K562 (cell line): Measurements from ENCODE around the gene SNCB. TPM values are rescaled to one million over a fixed set of nuclear protein-coding genes. Genes with fewer than 3 reads are reported as not detected.

Experiments used
- ATAC-seq: fragments of 200-7000 bp; cut with Tn5 transposase; 3 replicates; pipeline ENCODE4 v1.9.1; 2020; ENCODE audit warnings: moderate library complexity
- BruUV-seq: library from RNA; stranded (reverse); fragments of 400-500 nt; replicated peaks from 2 replicates; lab custom pipeline; 2021; lab: Mats Ljungman, UMichigan
- CTCF ChIA-PET: fragments of 300-600 bp; formaldehyde crosslinking; extraction: SDS; loops from one replicate; lab custom pipeline; 2021; ENCODE audit warnings: low intra/inter-chr PET ratio; lab: Yijun Ruan, JAX
- POLR2A ChIA-PET: fragments of 300-600, 350-650 bp; sonication (Branson Sonifier 250); formaldehyde crosslinking; extraction: SDS; loops from one replicate; lab custom pipeline; 2021; ENCODE audit warnings: antibody characterized with exemption, inconsistent platforms; lab: Yijun Ruan, JAX
- DNase-seq, 4 experiments: peaks; one replicate each; pipeline versions ENCODE4 v3.0.0 to v3.0.0-alpha.2; 2011 to 2018; ENCODE audit warnings: low spot score in 3 of 4, mixed read lengths in 3 of 4; ENCODE audit errors: extremely low read depth in 1 of 4
- FAIRE-seq: peaks from 2 replicates; lab custom pipeline; 2011; peaks lifted over from hg19 to GRCh38; lab: Jason Lieb, UNC
- H2AFZ ChIP-seq: 2 replicates; pipeline ENCODE4 v1.6.0; 2011; ENCODE audit warnings: low read depth, low read length, control low read depth, inconsistent platforms
- H3K27ac ChIP-seq: fragments of 200-600 bp; 3 replicates; pipeline ENCODE4 v1.8.0; 2011; ENCODE audit warnings: low read depth, mild to moderate bottlenecking, control low read depth, inconsistent platforms, low read length, moderate library complexity, mixed read lengths; ENCODE audit errors: extremely low read depth
- H3K27me3 ChIP-seq, 2 experiments: fragments of 300-600 bp in 1 of 2; 2 replicates in 1 of 2; 3 replicates in 1 of 2; pipeline versions ENCODE4 v1.6.0 to v1.8.0; 2011; ENCODE audit warnings: inconsistent platforms in 2 of 2, low read length in 2 of 2, mild to moderate bottlenecking in 1 of 2, mixed read lengths in 1 of 2, moderate library complexity in 1 of 2; ENCODE audit not compliant: control insufficient read depth in 2 of 2, insufficient read depth in 2 of 2
- H3K36me3 ChIP-seq: fragments of 300-600 bp; 3 replicates; pipeline ENCODE4 v1.8.0; 2011; ENCODE audit warnings: mild to moderate bottlenecking, low read length, inconsistent platforms; ENCODE audit not compliant: control insufficient read depth, insufficient read depth
- H3K4me1 ChIP-seq, 2 experiments: fragments of 200-600 bp in 1 of 2; replicated peaks in 1 of 2; 2 replicates in 1 of 2; 3 replicates in 1 of 2; pipeline versions ENCODE4 v1.5.1 to v1.8.0; 2011; ENCODE audit warnings: inconsistent platforms in 2 of 2, low read length in 2 of 2, mild to moderate bottlenecking in 1 of 2, mixed read lengths in 1 of 2, moderate library complexity in 1 of 2; ENCODE audit not compliant: control insufficient read depth in 2 of 2, insufficient read depth in 2 of 2
- H3K4me2 ChIP-seq: 2 replicates; pipeline ENCODE4 v1.6.1; 2011; ENCODE audit warnings: low read length, control low read depth, inconsistent platforms, mixed read lengths; ENCODE audit not compliant: insufficient read depth
- H3K4me3 ChIP-seq: fragments of 200-600 bp; sonication (generic), shearing (Covaris generic); 2 replicates; pipeline ENCODE4 v1.5.1; 2016; ENCODE audit warnings: control low read depth, inconsistent platforms
- H3K79me2 ChIP-seq: fragments of 200-600 bp; 3 replicates; pipeline ENCODE4 v1.8.0; 2011; ENCODE audit warnings: low read length, inconsistent platforms; ENCODE audit not compliant: control insufficient read depth, insufficient read depth
- H3K9ac ChIP-seq, 2 experiments: 2 replicates each; pipeline versions ENCODE4 v1.6.0 to v1.6.1; 2011; ENCODE audit warnings: low read depth in 2 of 2, low read length in 2 of 2, control low read depth in 1 of 2, inconsistent platforms in 1 of 2, mild to moderate bottlenecking in 1 of 2, mixed read lengths in 1 of 2; ENCODE audit not compliant: insufficient read depth in 1 of 2
- H3K9me1 ChIP-seq: one replicate; pipeline ENCODE4 v1.6.0; 2011; ENCODE audit warnings: inconsistent platforms, mild to moderate bottlenecking, low read length, moderate library complexity; ENCODE audit not compliant: control insufficient read depth, insufficient read depth
- H3K9me3 ChIP-seq: replicated peaks from 2 replicates; pipeline ENCODE4 v1.5.1; 2011; ENCODE audit warnings: low read depth, low read length, inconsistent platforms; ENCODE audit not compliant: control insufficient read depth, insufficient read depth
- H4K20me1 ChIP-seq: replicated peaks from 2 replicates; pipeline ENCODE4 v1.6.1; 2011; ENCODE audit warnings: low read length, inconsistent platforms, mixed read lengths; ENCODE audit not compliant: control insufficient read depth, insufficient read depth
- BRD4 ChIP-seq: fragments of 200-600 bp; sonication (generic); IDR thresholded peaks from 2 replicates; pipeline ENCODE4 v1.6.1; 2017; ENCODE audit warnings: inconsistent platforms
- DEAF1 ChIP-seq: fragments of 450-650 bp; formaldehyde crosslinking; IDR thresholded peaks from 2 replicates; pipeline ENCODE4 v1.4.0; 2020; ENCODE audit warnings: mild to moderate bottlenecking, moderate library complexity
- RB1 ChIP-seq: fragments of 450-650 bp; IDR thresholded peaks from 2 replicates; pipeline ENCODE4 v1.6.1; 2017; ENCODE audit warnings: low read depth, mild to moderate bottlenecking
- RBM25 ChIP-seq: fragments of 200-400 bp; formaldehyde crosslinking; IDR thresholded peaks from 2 replicates; pipeline ENCODE4 v1.6.1; 2018; ENCODE audit warnings: low read length, low read depth, moderate library complexity; ENCODE audit not compliant: severe bottlenecking
- ZNF407 ChIP-seq: fragments of 450-650 bp; IDR thresholded peaks from 2 replicates; pipeline ENCODE4 v1.6.1; 2016; ENCODE audit warnings: low read depth
- ZNF551 ChIP-seq: fragments of 250-450 bp; sonication (Bioruptor Pico); IDR thresholded peaks from 2 replicates; pipeline ENCODE4 v1.5.0; 2021; ENCODE audit warnings: mild to moderate bottlenecking, moderate library complexity
- WGBS: fragments of 100-300 bp; shearing (Covaris generic); methylation state at CpG from one replicate; pipeline ENCODE4 v1.1.6; 2016; ENCODE audit warnings: low coverage, mixed read lengths; ENCODE audit not compliant: insufficient coverage; ENCODE audit errors: missing lambda C conversion rate; 5-methylcytosine and 5-hydroxymethylcytosine counted together
- in situ Hi-C: fragments of 300-500 bp; cut with MboI; formaldehyde crosslinking; loops from 4 replicates; pipeline ENCODE4 v1.15.0; 2018; ENCODE audit warnings: inconsistent platforms, mixed read lengths
- intact Hi-C: fragments of 100-400 bp; cut with micrococcal nuclease; formaldehyde crosslinking; loops from 2 replicates; pipeline ENCODE4 v1.14.2; 2022
- polyA plus RNA-seq, 8 experiments: library from polyadenylated mRNA; depleted of rRNA in 4 of 8; stranded (reverse) in 5 of 8; unstranded in 3 of 8; fragments of >200 nt; fragmentation: Nextera tagmentation in 2 of 8; fragmentation: Illumina TruSeq in 1 of 8; extraction: Ambion mirVana in 2 of 8; extraction: Trizol in 1 of 8; gene quantifications; 2 replicates each; pipeline versions ENCODE4 v1.2.1 to v1.2.3, GENCODE V29; 2011 to 2014; ENCODE audit warnings: inconsistent platforms in 1 of 8, missing spikeins in 1 of 8
- total RNA-seq, 7 experiments: library from RNA; depleted of rRNA in 6 of 7; stranded (reverse); fragments of >200 nt in 6 of 7; fragmentation: Illumina TruSeq in 2 of 7; extraction: Trizol in 2 of 7; gene quantifications; 2 replicates each; pipeline versions ENCODE4 v1.2.1 to v1.2.3, GENCODE V29; 2011 to 2021; ENCODE audit warnings: low replicate concordance in 1 of 7
- TF ChIP-seq, protein P1 (sequence below): IDR thresholded peaks from 3 replicates; pipeline ENCODE4 v1.6.1; 2011; ENCODE audit warnings: borderline replicate concordance, mild to moderate bottlenecking, moderate library complexity; ENCODE audit not compliant: insufficient read length; ENCODE audit errors: extremely low read depth

The SNCB gene
- total and polyA plus RNA-seq, 9 of the 15 experiments (the other 6 are each of a cell fraction or from before 2014, with no cell fraction given) = not detected

DNA sequence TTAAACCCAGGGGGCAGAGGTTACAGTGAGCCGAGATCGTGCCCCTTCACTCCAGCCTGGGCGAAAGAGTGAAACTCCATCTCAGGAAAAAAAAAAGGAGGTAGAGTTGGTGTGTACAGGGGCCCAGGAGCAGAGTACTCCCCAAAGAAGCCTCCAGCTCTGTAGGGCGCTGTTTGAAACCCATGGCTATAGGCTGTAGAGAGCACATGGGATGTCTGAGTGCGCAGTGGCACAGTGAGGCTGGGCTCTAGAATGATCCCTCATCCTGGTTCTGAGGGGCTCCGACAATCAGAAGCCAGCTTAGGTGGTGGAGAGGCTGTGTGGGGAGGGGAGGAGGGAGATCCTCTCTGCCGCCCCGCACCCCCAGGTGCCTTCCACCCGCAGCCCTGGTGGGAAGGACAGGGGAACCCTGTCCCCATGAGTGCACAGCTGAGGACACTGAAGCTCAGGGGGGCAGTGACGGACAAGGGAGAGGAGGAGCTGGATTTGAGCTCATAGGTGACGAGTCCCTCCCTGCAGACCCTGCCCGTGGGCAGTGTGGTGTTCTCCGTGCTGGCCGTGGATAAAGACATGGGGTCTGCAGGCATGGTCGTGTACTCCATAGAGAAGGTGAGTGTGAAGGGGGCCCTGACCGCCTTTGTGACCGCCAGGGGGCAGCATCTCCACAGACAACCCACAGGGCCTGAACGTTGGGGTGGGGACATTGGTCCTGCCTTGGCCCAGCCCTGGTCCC lies 56.6 kb downstream of the SNCB start:
- Histone ChIP-seq H3K36me3 (no peaks in the 10 kb centered on the region), H3K4me1 (peaks cover 0 to 34% of the 10 kb centered on the region in 2 experiments; a peak in 3 of 5 replicates), H2AFZ (peak overlapping the region; percentile 60), H4K20me1 (no peaks in the 10 kb centered on the region; the same call in 1 of the 2 replicates), H3K4me3 (no peak overlapping the region), H3K79me2 (no peaks in the 10 kb centered on the region), H3K9me1 (no peaks in the 10 kb centered on the region), H3K4me2 (peak overlapping the region; percentile 14), H3K9me3 (no peaks in the 10 kb centered on the region), H3K27ac (no peak overlapping the region), H3K27me3 (peaks cover 13 to 24% of the 10 kb centered on the region in 2 experiments; a peak in 3 of 5 replicates), H3K9ac (peak overlapping the region in 1 of 2 experiments; percentile 18; a peak in 2 of 4 replicates)
- in situ Hi-C loops = no loop called here
- WGBS = 14% methylated on average over 15 of the region's 18 CpGs
- intact Hi-C loops = loop anchor here (1.0 to 10.0 kb wide), 3 partner anchors 37 to 71 kb away; partner anchors contain the start of genes GPRIN1 and TSPAN17
- CTCF ChIA-PET = interaction anchor here (0.5 to 1.6 kb wide), 4 partner anchors 45 to 248 kb away, joined by 3 to 8 read pairs (median 3); partner anchors contain the start of gene CLTB
- POLR2A ChIA-PET = interaction anchor here (0.9 kb wide), 1 partner anchor 13 kb away, joined by 3 read pairs; no protein-coding TSS in a partner anchor
- DNase-seq (peak; percentile 84 to 87 (median 86)), FAIRE-seq (peak; percentile 92), ATAC-seq (peak; percentile 94)
- no TSS peak for BruUV-seq
- TF ChIP-seq BRD4 (no peak), ZNF407 (no peak), RB1 (peak; percentile 64), ZNF551 (no peak), DEAF1 (CRISPR knock-in tag) (0 out of 2 replicates have a peak, but pooled peaks have one; percentile 36), RBM25 (no peak)
- TF ChIP-seq, protein P1, sequence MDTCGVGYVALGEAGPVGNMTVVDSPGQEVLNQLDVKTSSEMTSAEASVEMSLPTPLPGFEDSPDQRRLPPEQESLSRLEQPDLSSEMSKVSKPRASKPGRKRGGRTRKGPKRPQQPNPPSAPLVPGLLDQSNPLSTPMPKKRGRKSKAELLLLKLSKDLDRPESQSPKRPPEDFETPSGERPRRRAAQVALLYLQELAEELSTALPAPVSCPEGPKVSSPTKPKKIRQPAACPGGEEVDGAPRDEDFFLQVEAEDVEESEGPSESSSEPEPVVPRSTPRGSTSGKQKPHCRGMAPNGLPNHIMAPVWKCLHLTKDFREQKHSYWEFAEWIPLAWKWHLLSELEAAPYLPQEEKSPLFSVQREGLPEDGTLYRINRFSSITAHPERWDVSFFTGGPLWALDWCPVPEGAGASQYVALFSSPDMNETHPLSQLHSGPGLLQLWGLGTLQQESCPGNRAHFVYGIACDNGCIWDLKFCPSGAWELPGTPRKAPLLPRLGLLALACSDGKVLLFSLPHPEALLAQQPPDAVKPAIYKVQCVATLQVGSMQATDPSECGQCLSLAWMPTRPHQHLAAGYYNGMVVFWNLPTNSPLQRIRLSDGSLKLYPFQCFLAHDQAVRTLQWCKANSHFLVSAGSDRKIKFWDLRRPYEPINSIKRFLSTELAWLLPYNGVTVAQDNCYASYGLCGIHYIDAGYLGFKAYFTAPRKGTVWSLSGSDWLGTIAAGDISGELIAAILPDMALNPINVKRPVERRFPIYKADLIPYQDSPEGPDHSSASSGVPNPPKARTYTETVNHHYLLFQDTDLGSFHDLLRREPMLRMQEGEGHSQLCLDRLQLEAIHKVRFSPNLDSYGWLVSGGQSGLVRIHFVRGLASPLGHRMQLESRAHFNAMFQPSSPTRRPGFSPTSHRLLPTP = no peak
